Ovary (tissue), 9 donors: ENCODE data around the gene PTPN7. TPM values are rescaled to one million over a fixed set of nuclear protein-coding genes. Genes with fewer than 3 reads are reported as not detected.

Experiments used
- DNase-seq, 5 donors: peaks; one replicate each; pipeline ENCODE4 v3.0.0-alpha.2; 2019 to 2020
- H3K27ac ChIP-seq, 2 donors: fragments of 200-600 bp; one replicate each; pipeline versions ENCODE4 v1.5.1 to v1.8.0; 2019 to 2022
- H3K27me3 ChIP-seq: fragments of 200-600 bp; one replicate; pipeline ENCODE4 v1.8.0; 2022
- H3K36me3 ChIP-seq: fragments of 200-600 bp; sonication (generic); one replicate; pipeline ENCODE4 v1.5.1; 2019
- H3K4me1 ChIP-seq: one replicate; pipeline ENCODE4 v1.8.1; 2013; ENCODE audit warnings: mild to moderate bottlenecking, moderate library complexity; ENCODE audit not compliant: insufficient read depth
- H3K4me3 ChIP-seq: fragments of 200-600 bp; sonication (generic); one replicate; pipeline ENCODE4 v1.5.1; 2017
- H3K9me3 ChIP-seq, 2 donors: fragments of 200-600 bp in 1 of 2; sonication (generic) in 1 of 2; one replicate each; pipeline versions ENCODE4 v1.5.1 to v1.8.1; 2013 to 2019; ENCODE audit warnings: mild to moderate bottlenecking in 1 of 2, moderate library complexity in 1 of 2
- CTCF ChIP-seq, 3 donors: fragments of 450-650 bp in 2 of 3; fragments of 200-600 bp in 1 of 3; IDR thresholded peaks; one replicate each; pipeline versions ENCODE4 v1.5.1 to v1.8.0; 2016 to 2022; ENCODE audit warnings: antibody characterized with exemption in 3 of 3, mild to moderate bottlenecking in 1 of 3
- EP300 ChIP-seq: sonication (generic); formaldehyde crosslinking; IDR thresholded peaks from one replicate; pipeline ENCODE4 v1.6.1; 2017; ENCODE audit warnings: antibody characterized with exemption
- POLR2A ChIP-seq: fragments of 450-650 bp; IDR thresholded peaks from one replicate; pipeline ENCODE4 v1.6.1; 2017; ENCODE audit warnings: antibody characterized with exemption, mild to moderate bottlenecking, moderate library complexity
- WGBS, 3 donors: extraction: QIAGEN DNeasy Blood & Tissue Kit in 1 of 3; methylation state at CpG; one replicate each; pipeline versions ENCODE4 v1.1.5 to v1.1.7; 2013 to 2017; 5-methylcytosine and 5-hydroxymethylcytosine counted together
- intact Hi-C, 4 donors: fragments of 100-400 bp; cut with DNase I; formaldehyde crosslinking; loops; one replicate each; pipeline versions ENCODE4 v1.11.0 to v1.15.1; 2022 to 2023
- polyA plus RNA-seq, 2 donors: library from polyadenylated mRNA; stranded (reverse); fragments of 200-250 nt in 1 of 2; fragments of 350-450 nt in 1 of 2; fragmentation: Illumina TruSeq in 1 of 2; extraction: RNeasy Lipid Tissue Mini Kit (QIAGEN cat#74804) in 1 of 2; gene quantifications; one replicate each; pipeline ENCODE4 v1.2.3, GENCODE V29; 2013 to 2014
- total RNA-seq, 7 donors: library from RNA; depleted of rRNA in 2 of 7; stranded (reverse); fragments of >200 nt in 2 of 7; fragmentation: NEBNext Ultra II Directional in 3 of 7; extraction: Animal tissue kit (Norgen Biotek cat#: 25700) in 3 of 7; gene quantifications; one replicate each; pipeline versions ENCODE4 v1.1.0 to v1.2.4, GENCODE V29; 2016 to 2023
- donor health status: DM: no; HTN: no; CAD: no; lungs with moderate emphysema.
- donor health status: DM: no; HTN: no; CAD: no.
- donor health status: Bipolar disorder and iron deficiency.
- donor health status: DM: yes; HTN: yes; CAD: no.
- donor health status: DM: no; HTN: no; CAD: no.
- donor health status: DM: yes; HTN: yes; CAD: no.

The PTPN7 gene
- total and polyA plus RNA-seq, 9 donors: 0.58 to 15.4 (median 1.7) TPM

- no peak overlapping the region for H3K27ac ChIP-seq
- TF ChIP-seq EP300: no peak
- TF ChIP-seq CTCF (IDR thresholded peaks at IDR 0.05): peak in 1 of 3 donors; percentile 34
- 23 to 33% (median 28%) methylated on average over 11 of the region's 11 CpGs for WGBS, 3 donors
Observed at GRCh38 chr1:202154766-202155477, 5.5 kb downstream of the PTPN7 start.

GRCh38 chr1:202154148-202154765 is 6.1 kb downstream of the PTPN7 start:
- DNase-seq: no peak
- H3K4me3 ChIP-seq: no peak overlapping the region
- TF ChIP-seq CTCF (IDR thresholded peaks at IDR 0.05) (no peak), EP300 (no peak), POLR2A (no peak)
- no peaks in the 10 kb centered on the region for H3K36me3 ChIP-seq
- H3K9me3 ChIP-seq: no peaks in the 10 kb centered on the region
- WGBS, 3 donors: 77 to 83% (median 82%) methylated on average over 10 of the region's 10 CpGs
- H3K4me1 ChIP-seq: peaks cover 5% of the 10 kb centered on the region
- intact Hi-C loops: no loop called here
- no peak overlapping the region for H3K27ac ChIP-seq
- no peaks in the 10 kb centered on the region for H3K27me3 ChIP-seq

More at GRCh38 chr1:202154766-202155477, 5.5 kb downstream of the PTPN7 start:
- Histone ChIP-seq H3K4me1 (peaks cover 10% of the 10 kb centered on the region), H3K36me3 (no peaks in the 10 kb centered on the region), H3K9me3 (no peaks in the 10 kb centered on the region), H3K27me3 (no peaks in the 10 kb centered on the region), H3K4me3 (no peak overlapping the region)
- intact Hi-C loops: no loop called here
- peak in 3 of 5 donors; percentile 56 to 62 (median 56) for DNase-seq

GRCh38 chr1:202153284-202153683 is 7.1 kb downstream of the PTPN7 start:
- no peaks in the 10 kb centered on the region for H3K9me3 ChIP-seq
- H3K4me1 ChIP-seq: no peaks in the 10 kb centered on the region
- TF ChIP-seq POLR2A (no peak), EP300 (no peak), CTCF (IDR thresholded peaks at IDR 0.05) (no peak)
- H3K4me3 ChIP-seq: no peak overlapping the region
- intact Hi-C loops: no loop called here
- H3K27me3 ChIP-seq: no peaks in the 10 kb centered on the region
- WGBS, 3 donors: 76 to 79% (median 77%) methylated on average over 4 of the region's 4 CpGs
- no peak for DNase-seq
- no peaks in the 10 kb centered on the region for H3K36me3 ChIP-seq
- no peak overlapping the region for H3K27ac ChIP-seq

- no peaks in the 10 kb centered on the region for H3K4me1 ChIP-seq
- no peak overlapping the region for H3K27ac ChIP-seq
- intact Hi-C loops: no loop called here
- H3K4me3 ChIP-seq: no peak overlapping the region
- TF ChIP-seq POLR2A (no peak), EP300 (no peak), CTCF (IDR thresholded peaks at IDR 0.05) (no peak)
- H3K9me3 ChIP-seq: no peaks in the 10 kb centered on the region
- H3K27me3 ChIP-seq: no peaks in the 10 kb centered on the region
- no peaks in the 10 kb centered on the region for H3K36me3 ChIP-seq
- DNase-seq: no peak
- 76 to 85% (median 82%) methylated on average over 10 of the region's 10 CpGs for WGBS, 3 donors
Observed at GRCh38 chr1:202152399-202152798, 8.0 kb downstream of the PTPN7 start.
